ENCODE data around the gene APCDD1L.

- TF ChIP-seq CTCF (IDR thresholded peaks at IDR 0.05; ENCODE audit: insufficient read depth, low read depth, low read length) = no peak
- TF ChIP-seq EZH2 (IDR thresholded peaks at IDR 0.05; ENCODE audit: insufficient read depth, low read length) = no peak
Observed at GRCh38 chr20:58554541-58554940, 39.3 kb upstream of the APCDD1L start.
